HG03103 (cell line): Measurements from ENCODE around the gene MTA1.

Source experiments
- ATAC-seq: cut with Tn5 transposase; IDR thresholded peaks from one replicate; pipeline ENCODE4 v1.9.1; 2021; ENCODE audit warnings: low read depth; ENCODE audit not compliant: unreplicated experiment

MTA1 gene

DNA sequence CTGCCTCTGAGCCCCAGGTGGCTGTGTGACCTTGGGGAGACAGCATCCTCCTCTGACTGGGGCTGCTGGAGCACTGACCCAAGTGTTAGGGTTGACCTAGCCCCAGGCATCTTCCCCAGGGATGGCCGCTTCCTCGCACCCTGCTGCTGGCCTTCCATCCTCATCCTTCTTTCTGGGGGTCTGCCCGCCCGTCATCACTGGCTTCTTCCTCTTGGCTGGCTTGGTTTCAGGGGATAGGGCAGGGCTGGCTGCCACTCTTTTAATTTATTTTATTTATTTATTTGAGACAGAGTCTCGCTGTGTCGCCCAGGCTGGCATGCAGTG lies 74.9 kb downstream of the MTA1 start:
- no peak for ATAC-seq

DNA sequence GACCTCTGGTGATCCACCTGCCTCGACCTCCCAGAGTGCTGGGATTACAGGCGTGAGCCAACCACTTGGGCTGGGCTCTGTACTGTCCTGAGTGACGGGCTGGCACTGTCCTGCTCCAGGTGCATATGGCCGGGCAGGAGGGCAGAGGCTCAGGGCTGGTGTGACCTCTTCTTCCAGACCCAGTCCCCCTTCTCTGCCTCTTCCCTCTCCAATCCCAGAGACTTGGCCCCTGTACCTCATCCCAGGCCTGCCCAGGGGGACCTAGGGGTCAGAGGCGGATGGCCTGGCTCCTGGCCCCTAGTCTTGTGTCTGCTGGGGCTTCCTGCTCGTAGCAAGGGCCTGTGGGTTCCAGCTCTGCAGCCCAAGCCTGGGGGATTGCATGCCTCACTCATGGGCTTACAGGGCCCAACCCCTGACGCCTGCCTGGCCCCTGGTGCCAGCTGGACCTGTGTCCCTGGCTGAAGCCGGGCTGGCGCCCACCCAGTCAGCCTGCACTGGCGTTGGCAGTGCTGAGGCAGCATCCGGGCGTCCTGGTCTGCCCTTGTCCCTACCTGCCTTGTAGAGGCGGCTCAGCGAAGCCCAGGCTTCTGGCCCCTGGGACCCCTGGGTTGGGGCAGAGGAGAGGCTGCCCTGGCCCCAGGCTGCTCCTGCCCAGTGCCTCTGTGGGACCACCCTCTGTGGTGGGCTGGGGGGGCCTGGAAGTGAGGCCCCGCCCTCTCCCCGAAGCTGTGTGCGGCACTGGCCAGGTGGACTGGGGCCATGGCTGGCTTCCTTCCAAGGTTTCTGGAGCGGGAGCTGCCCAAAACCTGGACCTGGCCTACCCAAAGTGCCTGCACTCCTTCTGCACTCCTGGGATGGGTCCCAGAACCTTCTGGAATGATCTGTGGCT lies 75.7 kb downstream of the MTA1 start:
- no peak for ATAC-seq

DNA sequence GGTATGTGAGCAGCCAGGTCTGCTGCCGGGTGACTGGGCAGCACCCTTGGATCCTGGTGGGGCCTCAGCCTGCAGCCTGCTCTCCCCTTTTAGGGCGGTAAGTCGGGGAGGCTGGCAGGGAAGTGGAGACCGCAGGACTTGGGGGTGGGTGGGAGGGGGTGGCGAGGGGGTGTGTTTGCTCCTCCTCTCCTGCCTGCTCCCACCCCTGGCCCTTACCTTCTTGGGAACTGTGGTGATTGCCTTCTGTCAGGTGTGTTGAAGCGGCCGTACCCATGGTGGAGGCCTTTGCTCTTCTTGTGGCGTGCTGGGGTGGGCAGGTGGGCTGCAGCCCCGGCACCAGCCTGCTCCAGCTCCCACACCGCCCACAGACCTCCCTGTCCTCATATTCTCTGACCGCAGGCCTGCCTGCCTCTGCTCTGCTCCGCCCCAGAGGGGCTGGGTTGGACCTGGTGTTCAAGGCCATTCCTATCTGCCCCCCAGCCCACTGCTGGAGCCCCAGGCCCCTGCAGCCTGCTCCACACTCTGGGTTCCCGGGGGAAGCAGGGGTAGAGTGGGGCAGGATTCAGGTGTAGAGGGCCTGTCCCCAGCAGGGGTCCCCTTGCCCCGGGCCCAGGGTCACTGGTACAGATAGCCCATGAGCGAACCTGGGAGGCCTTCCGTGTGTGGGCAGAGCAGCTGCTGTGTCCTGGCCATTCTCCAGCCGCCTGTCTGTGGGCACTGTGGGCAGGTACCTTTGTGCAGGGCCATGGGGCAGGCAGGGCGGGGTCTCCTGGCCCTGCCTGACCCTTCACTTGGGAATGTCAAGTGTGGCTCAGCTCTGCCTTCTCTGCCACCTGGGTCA lies 76.6 kb downstream of the MTA1 start:
- ATAC-seq: no peak

DNA sequence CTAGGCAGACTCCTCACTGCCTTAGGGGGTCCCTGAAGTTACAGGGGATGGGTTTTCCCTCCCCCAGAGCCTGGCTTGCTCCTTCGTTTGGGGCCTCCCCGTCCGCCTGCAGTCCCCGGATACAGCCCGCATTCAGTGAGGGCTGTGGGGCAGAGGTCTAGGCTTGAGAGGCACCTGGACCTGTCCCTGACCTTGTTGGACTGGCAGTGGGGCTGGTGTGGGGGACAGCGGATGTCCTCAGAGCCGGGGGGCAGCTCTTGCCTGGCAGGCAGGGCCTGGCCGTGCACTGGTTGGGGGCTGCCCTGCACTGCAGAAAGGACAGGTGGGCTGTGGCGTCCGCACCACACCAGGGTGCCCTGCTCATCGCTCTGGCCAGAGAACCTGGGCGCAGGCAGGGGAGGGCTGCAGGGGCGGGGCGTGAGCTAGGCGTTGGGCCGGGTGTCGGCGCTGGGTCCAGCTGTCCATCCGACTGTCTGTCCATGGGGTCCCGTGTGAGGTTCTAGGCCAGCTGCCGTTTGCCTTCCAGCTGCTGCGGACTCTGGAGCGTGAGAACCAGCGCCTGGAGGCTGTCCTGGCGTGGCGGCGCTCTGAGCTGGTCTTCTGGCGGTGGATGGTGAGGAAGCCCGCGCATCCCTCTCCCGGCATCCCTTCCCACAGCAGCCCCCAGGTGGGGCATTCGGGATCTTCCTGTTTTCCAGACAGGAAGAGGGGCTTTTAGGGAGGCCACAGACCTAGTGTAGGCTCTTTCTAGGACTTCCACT lies 77.4 kb downstream of the MTA1 start:
- no peak for ATAC-seq

DNA sequence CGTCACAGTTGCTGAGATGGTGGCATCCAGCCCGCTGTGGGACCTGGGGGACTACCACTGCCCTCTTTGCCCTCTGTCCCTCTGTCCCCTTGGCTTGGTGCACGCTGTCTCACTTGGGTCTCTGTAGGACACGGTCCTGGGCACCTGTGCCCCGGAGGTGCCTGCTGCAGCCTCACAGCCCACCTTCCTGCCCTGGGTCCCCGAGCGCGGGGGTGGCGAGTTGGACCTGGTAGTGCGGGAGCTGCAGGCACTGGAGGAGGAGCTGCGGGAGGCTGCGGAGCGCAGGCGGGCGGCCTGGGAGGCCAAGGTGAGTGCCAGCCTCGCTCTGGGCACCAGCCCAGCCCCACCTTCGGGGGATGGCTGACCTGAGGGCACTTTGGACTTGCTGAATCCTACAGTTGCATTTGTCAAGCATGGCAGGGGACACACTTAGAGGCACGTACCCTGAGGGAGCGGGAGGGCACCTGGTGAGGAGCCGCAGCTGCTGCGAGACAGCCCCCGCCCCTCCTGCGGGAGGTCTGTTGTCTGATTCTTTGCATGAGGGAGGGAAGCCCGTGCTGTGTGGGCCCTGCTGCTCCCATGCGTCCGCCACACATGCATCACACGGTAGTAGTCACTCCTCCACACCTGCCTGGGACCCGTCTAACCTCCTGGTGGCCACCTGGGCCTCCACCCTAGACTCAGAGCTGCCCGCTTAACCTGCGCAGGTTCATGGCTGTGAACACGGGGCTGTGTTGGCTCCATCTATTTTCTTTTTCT lies 78.2 kb downstream of the MTA1 start:
- ATAC-seq: no peak

DNA sequence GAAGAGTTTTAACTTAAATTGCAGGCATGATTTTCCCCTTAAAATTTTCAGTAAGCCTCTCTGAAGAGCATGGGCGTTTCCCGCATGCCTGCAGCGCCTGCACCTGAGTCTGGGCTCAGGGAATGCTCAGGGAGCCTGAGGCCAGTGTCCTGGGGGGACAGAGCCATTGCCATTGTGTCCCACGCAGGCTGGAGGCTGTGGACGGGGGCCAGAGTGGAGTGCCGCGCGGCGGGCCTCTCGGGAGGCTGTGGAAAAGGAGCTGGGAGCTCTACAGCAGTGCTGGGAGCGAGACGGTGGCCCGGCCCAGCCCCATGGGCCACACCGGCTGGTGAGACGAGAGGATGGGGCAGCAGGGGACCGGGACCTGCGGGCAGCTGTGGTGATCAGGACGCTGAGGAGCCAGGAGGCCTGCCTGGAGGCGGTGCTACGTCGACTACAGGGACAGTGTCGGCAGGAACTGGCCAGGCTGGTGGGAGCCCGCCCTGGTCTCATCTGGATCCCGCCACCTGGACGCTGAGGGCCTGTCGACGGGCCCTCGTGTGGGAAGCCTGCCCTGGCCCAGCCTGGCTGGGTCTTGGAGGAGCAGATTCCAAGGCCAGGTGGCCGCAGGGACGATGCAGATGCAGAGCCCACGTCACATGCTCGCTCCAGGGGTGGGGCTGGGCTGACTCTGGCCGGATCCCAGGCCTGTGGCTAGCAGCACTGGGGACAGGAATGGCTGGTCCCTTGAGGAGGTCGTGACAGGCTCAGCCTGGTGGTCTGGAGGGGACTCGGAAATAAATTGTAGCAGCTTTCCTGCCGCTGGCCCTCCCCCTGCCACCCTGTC lies 79.0 kb downstream of the MTA1 start:
- no peak for ATAC-seq

DNA sequence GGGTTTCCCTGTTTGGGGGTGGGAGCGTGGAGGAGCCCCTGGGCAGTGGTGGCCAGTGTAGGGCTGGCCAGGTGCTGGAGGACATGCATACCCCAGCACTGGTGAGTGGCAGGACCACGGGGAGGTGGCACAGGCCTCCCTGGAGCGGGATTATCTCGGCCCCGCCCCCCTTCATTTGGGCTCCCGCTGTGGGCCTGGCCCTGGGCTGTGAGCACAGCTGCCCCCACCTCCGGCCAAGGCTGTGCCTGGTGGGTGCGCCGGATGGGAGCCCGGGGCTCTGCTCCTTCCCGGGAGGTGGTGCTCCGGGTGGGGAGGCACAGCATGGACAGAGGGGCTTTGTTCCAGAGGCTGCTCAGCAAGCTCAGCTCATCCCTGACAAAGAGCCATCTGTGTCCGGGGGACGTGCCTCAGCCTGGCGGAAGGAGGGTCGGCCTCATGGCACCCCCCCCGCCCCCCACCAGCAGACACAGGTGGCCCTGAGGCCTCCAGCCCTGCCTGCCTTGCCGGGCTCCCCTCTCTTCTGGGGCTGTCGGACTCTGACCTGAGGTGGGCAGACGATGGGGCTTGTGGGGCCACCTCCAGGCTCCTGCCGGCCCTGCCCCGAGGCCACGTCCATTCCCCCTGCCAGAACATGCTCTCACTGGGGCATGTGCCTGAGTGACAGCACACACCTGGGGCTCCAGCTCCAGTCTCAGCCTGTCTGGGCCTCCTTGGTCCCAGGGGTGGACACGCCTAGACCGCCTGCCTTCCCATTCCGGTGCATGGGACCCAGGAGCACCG lies 79.8 kb downstream of the MTA1 start:
- no peak for ATAC-seq

DNA sequence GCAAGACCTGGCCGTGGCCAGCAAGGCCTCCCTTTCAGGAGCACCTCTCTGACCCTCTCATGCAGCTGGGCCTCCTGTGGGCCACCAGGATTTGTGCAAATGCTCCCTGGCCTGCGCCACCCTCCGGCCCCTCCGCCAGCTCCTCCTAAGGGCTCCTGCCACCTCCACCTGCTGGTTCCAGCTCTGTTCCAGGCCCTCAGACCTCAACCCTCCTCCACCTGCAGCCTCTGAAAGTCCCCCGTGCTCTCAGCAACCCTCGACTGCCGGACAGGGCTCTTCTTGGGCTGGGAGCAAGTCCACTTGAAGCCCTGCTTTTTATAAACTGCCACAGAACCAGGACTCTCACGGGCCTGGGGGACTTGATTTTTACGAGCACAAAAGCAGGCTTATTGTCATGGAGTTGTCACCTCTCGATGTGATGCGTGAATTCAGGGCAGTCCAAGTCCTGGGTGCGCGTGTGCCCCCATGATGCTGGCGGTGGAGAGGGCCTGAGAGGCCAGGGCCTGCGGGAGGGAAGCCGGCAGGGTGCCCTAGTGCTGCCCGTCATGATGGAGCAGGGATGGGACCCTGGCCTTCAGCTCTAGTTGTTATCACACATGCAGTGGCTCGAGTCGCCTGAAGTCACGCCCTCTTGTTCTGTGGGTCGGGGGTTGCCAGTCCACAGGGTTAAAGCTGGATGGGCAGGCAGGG lies 80.6 kb downstream of the MTA1 start:
- ATAC-seq: no peak

DNA sequence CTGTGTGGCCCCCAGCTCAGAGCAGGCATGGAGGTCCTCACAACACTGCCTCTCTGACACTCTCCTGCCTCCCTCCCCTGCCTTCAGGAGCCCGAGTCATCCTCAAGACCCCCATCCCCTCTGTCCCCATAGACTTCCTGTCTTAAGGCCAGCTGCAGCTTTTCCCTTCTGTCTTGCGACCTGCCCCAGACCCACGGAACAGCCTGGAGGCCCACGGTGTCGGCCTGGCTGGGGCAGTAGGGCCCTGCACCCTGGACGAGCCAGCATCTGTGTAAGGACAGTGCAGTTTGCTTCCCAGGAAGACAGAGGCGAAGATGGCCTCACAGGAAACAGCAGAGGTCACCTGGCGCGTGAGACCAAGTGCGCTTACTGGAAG lies 81.1 kb downstream of the MTA1 start:
- no peak for ATAC-seq

DNA sequence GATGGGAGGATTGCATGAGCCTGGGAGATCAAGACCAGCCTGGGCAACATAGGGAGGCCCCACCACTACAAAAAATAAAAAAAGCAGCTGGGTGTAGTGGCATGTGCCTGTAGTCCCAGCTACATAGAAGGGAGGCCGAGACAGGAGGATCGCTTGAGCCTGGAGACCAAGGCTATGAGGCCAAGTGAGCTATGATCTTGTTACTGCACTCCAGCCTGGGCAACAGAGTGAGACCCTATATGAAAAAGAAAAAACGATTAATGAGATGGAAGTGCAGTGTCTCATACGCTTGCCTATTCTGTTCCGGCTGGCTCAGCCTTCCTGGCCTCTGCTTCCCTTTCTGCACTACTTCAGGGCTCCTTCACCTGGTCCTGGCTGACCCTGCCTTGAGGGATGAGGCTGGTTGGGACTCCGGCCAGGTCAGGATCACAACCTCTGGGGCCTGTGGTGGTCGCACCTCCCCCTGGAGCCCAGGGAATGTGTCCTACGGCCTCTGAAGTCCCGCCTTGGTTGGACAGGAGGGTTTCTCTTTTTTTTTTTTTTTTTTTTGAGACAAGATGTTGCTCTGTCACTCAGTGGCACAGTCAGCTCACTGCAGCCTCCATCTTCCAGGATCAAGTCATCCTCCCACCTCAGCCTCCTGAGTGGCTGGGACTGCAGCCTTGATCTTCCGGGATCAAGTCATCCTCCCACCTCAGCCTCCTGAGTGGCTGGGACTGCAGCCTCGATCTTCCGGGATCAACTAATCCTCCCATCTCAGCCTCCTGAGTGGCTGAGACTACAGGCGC lies 82.1 kb downstream of the MTA1 start:
- no peak for ATAC-seq

DNA sequence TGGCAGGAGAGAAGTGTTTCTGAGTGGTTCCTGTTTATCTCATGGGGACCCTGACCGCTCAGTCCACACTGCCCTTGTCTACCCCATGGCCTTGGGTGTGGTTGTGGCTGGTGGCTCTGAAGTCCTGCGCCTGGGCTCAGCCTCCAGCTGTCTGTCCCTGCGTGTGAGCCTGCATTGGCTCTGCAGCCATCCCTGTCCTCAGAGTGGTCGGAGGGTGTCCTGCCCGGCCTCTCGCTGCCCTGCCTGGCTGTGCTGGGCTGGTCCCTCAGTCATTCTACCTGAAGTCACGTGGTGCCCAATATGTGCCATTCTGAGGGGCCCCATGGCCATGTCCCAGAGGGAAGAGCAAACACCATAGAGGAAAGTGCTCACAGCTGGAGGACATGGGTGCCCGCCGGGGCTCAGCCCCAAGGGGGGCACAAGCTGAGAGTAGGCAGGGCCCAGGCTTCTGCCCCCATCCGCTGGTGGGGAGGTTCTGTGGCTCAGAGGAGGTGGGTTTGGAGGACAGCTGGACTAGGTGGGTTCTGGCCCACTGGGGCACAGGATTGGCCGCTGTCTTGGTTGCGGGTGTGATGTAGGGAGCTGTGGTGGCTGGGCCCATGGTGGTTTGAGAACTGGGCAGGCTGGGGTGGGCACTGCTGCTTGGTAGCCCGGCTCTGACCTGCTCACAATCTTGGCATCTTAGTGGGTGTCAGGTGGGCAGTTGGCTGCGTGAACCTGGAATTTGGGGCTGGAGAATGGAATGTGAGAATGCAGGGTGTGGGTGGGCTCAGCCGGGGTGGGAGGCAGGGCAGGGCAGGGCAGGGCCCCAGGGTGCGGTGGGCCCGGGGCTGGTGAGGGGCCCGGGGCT lies 83.0 kb downstream of the MTA1 start:
- ATAC-seq: no peak

DNA sequence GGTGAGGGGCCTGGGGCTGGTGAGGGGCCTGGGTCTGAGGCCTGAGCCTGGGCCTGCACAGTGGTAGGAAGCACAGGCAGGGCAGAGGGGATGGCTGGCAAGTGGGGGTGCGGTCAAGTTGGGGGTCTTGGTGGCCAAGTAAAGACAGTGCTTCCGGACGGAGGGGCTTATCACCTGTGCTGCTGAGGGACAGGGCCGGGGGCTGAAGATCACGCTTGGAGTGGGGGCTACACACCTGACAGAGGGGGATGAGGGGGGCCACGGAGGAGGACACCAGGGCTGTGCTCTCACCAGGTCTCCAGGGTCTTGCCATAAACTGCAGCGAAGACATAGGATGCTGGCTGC lies 83.6 kb downstream of the MTA1 start:
- ATAC-seq: no peak

DNA sequence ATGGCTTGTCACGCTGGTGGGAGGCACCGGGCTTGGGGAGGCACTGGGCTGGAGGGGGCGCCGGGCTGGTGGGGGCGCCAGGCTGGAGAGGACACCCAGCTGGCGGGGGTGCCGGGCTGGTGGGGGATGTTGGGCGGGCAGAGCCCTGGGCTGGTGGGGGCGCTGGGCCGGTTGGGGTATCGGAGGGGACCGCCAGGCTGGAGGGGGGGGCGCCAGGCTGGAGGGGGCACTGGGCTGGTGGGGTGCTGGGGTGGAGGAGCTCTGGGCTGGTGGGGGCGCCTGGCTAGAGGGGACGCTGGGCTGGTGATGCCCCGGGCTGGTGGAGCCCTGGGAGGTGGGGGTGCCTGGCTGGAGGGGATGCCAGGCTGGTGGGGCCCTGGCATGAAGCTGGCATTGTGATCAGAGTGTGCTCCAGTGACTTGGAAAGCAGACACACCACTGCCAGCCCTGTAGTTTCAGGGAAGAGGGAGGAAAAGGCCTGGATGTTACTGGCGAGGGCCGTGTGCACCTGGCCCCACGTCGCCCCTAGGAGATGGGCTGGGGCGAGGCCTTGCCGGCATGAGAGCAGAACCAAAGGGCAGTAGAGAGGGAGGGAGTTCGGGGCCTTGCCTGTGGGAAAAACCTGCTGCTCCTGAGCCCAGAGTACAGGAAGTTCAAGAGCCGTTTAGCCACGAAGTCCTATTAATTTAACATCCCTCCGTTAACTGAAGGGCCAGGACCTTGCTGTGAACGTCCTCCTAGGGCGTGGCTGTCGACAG lies 84.5 kb downstream of the MTA1 start:
- ATAC-seq: no peak

DNA sequence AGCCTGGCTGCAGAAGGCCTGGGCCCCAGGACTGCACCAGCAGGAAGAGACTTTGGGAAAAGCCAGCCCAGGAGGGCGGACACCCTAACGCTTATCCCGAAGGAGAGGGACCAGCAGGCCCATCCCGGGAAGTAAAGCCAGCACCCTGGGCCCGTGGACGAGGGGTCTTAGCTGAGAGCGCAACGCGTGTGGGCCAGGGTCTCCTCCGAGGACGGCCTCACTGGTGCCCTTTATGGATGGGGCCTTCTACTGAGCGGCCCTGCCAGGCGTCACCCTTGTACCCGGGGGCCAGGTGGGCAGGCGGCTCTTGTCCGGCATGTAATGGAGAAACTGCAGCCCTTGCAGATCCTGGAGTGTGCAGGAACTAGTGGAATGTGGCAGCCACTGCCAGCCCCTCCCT lies 85.5 kb downstream of the MTA1 start:
- ATAC-seq: no peak

DNA sequence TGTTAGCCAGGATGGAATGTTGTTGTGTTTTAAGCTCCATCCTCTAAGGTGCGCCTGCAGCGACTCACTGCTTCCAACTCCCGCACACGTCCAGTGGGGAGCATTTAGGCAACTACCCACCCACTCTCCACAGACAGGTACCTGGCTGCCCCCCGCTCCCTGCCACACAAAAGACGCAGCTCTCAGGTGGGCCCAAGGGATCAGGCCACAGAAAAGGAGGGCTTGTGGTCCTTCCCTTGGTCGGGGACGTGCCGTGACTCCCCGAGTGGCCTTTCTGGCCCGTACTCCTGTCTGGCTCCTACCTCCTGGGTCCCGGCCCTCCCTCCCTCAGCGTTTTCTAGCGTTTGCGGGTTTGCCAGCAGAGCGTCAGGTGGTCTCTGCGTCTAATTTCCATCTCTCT lies 87.6 kb downstream of the MTA1 start:
- ATAC-seq: no peak

DNA sequence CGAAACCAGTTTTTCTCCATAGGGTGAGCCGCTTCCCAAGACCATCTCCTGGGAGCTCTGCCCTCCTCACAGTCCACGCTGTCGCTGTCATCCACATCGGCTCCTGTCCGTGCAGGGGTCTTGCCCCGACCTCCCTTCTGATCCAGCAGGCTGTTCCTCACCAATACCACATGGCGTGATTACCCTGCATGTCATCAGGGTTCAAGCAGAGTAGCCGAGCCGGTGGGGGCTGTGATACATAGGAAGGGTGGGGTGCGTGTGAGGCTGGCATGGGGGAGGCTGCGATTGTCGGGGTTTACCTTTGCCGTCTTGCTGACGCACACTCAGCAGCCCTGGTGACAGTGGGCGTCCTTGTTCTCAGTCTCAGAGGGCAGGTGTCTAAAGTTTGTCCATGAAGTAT lies 88.4 kb downstream of the MTA1 start:
- no peak for ATAC-seq
